HG03280 (cell line): ENCODE data around the gene RYR1.
"Not testable (repeated sequence)": the region's sequence is repeated elsewhere in the genome, so short reads cannot be mapped to it uniquely, and the experiment has no call there.

Experiments used
- ATAC-seq: cut with Tn5 transposase; IDR thresholded peaks from one replicate; pipeline ENCODE4 v1.9.1; 2021; ENCODE audit warnings: mild to moderate bottlenecking, moderate library complexity; ENCODE audit not compliant: unreplicated experiment

RYR1 gene

DNA sequence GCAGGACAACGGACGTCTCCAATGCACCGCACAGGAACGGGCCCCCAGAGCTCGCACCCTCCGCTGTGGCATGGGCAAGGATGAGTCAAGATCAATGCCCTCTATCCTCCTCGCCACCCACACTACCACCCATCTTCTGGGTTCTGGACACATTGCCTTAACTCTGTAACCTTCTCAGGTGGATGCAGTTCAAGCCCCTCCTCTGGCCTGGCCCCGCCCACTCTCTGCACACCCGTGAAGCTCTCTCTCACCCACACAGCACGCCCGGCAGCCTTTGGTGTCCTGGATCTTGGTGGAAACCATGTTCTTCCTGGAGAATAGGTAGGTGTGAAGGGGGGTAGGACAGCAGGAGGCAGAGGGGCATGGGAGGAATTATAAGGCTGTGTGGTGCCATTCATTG is 163.6 kb downstream of the RYR1 start:
- no peak for ATAC-seq

- no peak for ATAC-seq
Measured at GRCh38 chr19:38599722-38600121, 166.2 kb downstream of the RYR1 start.

- ATAC-seq, result not testable (repeated sequence)
Measured at GRCh38 chr19:38602856-38603255, 169.4 kb downstream of the RYR1 start.

GRCh38 chr19:38606131-38606530 is 172.6 kb downstream of the RYR1 start:
- ATAC-seq, result no peak

DNA sequence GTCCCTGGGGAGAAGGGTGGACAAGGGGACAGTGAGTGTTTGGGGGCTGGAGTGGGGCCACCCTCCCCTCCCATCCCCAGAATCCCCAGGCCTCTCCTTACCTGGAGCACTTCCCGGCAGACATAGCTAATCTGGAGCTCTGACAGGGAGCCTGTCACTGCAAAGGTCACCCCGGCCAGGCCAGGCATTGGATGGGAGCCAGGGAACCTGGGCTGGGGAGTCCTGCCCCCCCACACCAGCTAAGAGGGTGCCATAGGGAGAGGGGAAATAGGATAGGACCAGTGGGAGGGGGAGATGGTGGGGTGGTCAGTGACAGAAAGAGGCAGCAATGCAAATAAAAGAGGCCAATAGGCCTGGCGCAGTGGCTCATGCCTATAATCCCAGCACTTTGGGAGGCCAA is 180.8 kb downstream of the RYR1 start:
- no peak for ATAC-seq

DNA sequence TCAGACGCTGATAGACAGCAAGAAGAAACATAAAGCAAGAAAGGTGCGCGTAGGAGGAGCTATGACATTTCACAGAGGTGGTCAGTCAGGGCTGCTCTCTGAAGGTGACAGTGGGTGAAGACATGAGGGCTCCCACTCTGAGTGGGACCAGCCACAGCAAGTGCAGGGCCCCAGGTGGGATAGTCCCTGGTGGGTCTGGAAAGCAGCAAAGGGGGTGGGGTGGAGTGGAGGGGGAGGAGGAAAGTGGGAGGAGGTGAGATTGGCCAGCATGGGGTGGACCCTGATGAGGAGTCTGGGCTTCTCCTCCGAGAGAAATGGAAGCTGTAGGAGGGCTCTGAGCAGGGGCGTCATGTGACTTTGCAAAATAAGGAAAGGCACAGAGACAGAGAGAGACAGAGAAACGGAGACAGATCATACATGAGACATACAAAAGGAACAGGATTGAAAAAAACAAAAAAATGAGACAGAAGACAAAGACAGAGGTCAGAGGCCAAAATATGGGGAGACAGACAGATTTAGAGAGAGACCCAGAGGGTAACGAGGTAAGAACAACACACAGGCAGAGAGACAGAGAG is 181.6 kb downstream of the RYR1 start:
- ATAC-seq, result no peak

GRCh38 chr19:38616265-38616664 is 182.8 kb downstream of the RYR1 start:
- ATAC-seq, result no peak

- no peak for ATAC-seq
Measured at GRCh38 chr19:38617283-38617763, 183.8 kb downstream of the RYR1 start.

DNA sequence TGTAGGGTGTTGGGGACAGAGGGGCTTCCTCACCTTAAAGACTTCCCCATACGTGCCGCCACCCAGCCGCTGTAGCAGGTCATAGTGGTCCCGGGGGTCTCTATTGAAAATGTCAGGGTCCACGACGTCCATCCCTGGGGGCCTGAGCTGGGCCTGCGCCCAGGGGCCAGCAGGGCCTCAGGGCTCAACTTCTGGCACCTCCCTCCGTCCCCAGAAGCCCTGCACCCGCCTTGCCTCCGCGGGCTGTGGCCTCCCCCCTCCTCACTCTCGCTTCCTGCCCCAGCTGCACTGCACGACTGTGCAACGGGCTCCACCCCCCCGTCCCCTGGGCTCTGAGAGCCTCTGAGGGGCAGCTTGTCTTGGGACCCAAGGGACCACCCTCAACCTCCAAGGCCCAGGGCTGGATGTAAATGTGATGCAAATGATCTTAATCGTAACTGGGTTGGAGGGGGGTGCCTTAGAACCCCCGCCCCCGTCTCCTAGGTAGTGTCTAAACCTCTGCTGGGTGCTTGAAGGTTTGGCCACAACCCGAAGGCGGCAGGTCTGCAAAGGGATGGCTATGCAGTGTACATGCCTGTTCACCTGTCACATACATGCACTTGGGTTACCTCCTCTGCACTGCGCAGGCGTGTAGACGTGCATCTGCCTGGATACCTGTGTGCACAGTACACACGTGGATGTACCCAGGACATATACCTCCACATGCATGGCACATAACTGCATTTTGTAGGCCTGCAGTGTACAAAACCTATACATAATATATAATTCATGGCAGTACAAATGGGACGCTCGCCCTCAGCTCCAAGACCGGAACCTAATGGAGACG is 184.5 kb downstream of the RYR1 start, which contains the start of gene MAP4K1:
TSS of gene MAP4K1 (minus strand) at position 190 of the 826 bp plus-strand sequence. CDS start at position 132, 58 bp downstream.
- peak; percentile 54 for ATAC-seq

- peak; percentile 68 for ATAC-seq
Measured at GRCh38 chr19:38618590-38619360, 185.3 kb downstream of the RYR1 start, which contains the start of gene EIF3K. EIF3K (plus strand) TSS chr19:38619188; CDS start chr19:38619269, 81 bp downstream.

DNA sequence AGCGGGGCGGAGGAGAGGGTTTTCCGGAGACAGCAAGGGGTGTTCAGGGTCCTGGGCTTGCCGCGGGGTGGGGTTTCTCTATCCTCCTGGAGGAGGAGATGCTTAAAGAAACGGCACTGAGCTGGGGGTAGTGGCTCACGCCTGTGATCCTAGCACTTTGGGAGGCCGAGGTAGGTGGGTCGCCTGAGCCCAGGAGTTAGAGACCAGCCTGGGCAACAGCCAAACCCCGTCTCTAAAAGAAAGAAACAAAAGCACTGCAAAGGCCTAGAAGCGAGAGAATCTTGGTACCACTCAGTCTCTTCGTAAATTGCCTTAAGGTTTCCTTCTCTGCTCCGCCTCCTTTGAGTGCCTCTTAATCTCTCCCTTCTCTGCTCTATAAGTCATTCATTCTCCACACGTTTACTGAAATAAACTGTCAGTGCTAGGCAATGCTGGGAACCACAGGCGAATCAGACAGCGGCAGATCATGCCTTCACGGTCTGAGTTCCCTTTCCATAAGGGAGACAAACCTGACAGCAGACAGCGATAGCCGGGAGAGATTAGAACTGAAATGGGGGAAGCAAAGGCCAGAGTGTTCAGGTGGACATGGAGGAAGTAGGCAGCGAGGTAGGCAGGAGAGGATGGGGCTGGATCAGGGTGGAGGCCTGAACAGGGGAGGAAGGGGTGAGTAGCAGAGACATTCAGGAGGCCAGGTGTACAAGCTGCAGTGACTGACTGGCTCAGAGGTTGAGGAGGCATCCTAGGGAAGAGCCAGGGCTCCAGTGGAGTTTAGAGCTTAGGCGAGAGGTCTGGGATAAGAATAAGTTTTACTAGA is 186.1 kb downstream of the RYR1 start:
- no peak for ATAC-seq

DNA sequence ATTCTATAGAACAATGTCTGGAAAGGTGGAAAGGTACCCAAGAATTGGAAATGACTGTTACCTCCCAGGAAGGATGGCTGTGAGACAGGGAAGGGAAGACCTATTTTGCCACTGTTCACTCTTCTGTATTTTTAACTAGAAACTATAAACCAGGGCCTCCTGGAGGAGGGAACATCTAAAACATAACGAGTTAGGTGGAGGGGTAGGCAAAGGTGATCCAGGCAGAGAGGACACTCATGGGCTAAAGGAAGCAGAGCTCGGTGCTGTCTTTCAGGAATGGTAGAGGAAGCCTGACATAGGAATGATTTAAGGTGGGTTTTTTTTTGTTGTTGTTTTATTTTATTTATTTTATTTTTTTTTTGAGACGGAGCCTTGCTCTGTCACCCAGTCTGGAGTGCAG is 191.3 kb downstream of the RYR1 start:
- ATAC-seq, result no peak

DNA sequence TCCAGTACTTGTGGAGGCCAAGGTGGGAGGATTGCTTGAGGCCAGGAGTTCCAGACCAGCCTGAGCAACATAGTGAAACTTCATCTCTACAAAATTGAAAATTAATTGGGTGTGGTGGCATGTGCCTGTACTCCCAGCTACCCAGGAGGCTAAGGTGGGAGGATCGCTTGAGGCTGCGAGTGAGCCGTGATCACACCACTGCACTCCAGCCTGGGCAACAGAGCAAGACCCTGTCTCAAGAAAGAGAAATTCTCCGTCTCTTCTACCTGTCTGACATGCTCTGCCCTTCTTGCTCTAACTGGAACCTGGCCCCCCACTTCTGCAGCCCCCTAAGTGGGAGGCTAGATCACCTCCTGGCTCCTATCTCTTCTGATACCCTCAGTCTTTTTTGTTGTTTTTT is 192.9 kb downstream of the RYR1 start:
- ATAC-seq, result no peak

DNA sequence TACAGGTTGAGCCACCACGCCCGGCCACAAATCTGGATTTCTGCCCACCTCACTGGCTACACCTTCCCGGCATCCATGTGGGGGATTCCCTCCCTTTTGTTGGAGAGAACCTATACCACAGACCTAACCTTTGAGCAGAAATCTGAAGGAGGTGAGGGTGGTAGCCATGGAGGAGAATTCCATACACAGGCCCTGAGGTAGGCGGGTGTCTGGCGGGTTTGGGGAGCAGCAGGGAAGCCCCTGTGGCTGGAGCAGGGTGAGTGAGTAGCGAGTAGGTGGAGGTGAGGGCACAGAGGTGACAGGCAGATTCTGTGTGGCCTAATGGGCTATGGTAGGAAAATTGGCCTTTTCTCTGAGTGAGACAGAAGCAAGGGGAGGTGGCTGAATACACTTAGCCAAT is 196.1 kb downstream of the RYR1 start:
- no peak for ATAC-seq

GRCh38 chr19:38631301-38631700 is 197.8 kb downstream of the RYR1 start:
- not testable (repeated sequence) for ATAC-seq

DNA sequence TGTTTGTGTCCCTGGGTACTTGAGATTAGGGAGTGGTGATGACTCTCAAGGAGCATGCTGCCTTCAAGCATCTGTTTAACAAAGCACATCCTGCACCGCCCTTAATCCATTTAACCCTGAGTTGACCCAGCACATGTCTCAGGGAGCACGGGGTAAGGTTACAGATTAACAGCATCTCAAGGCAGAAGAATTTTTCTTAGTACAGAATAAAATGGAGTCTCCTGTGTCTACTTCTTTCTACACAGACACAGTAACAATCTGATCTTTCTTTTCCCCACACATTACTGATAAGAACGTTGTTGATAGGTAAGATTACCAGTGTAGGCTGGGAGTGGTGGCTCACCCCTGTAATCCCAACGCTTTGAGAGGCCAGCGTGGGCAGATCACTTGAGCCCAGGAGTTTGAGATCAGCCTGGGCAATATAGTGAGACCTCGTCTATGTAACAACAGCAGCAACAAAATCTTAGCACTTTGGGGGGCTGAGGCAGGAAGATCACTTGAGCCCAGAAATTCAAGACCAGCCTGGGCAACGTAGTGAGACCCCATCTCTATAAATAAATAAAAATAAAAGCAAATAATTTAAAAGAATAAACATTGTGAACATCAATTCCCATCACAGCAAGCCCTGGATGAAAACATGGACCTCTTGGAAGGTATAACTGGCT is 198.5 kb downstream of the RYR1 start:
- ATAC-seq, result not testable (repeated sequence)

DNA sequence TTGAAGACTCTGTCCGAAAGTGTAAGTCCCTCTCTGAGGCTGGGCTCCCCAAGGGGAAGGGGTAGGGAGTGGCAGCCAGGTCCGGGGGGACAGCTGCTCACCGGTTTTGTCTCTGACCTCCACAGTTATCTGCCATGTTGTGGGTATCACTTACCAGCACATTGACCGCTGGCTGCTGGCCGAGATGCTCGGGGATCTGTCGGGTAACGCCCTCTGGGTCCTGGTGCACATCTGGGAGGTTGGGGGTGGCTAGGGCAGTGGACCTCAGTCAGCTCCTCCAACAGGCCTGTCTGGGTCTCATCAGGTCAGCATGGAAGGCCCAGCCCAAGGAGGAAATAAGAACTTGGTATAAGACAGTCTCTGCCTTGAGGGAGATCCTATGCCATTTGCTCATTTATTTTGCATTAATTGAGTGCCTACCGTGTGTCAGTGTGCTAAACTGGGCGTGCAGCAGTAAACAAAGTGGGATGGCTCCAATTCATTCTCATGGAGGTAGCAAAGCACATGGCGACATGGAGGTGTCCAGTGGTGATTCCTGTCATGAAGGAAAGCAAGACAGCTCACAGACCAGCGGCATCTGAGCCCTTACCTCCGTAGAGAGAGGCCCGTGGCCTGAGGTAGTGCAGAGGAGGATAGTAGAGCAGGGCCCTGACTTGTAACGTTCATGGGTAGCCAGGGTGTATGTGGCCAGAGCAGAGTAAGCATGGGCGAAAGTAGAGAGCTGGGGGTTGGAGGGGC is 199.2 kb downstream of the RYR1 start:
- ATAC-seq, result no peak

- ATAC-seq, result no peak
Measured at GRCh38 chr19:38634757-38635482, 201.4 kb downstream of the RYR1 start.
